Measurements from ENCODE around the gene PDX1.

The PDX1 gene

GRCh38 chr13:27970382-27971235 is 50.8 kb downstream of the PDX1 start:
- no peak for DNase-seq (ENCODE audit: low read depth)

GRCh38 chr13:27971236-27971645 is 51.4 kb downstream of the PDX1 start:
- DNase-seq (ENCODE audit: low read depth) = no peak

- no peak for DNase-seq (ENCODE audit: low read depth)
These were observed 52.1 kb downstream of the PDX1 start for GRCh38 chr13:27971776-27972477.

GRCh38 chr13:27972478-27972820 is 52.6 kb downstream of the PDX1 start:
- DNase-seq (ENCODE audit: low read depth) = no peak

- no peak for DNase-seq (ENCODE audit: low read depth)
These were observed 53.5 kb downstream of the PDX1 start for GRCh38 chr13:27973291-27973690.

GRCh38 chr13:27973961-27974662 is 54.3 kb downstream of the PDX1 start:
- DNase-seq (ENCODE audit: low read depth) = no peak
